GM18507 (cell line): ENCODE results near the gene PDE9A.
"Not testable (repeated sequence)": the region's sequence is repeated elsewhere in the genome, so short reads cannot be mapped to it uniquely, and the experiment has no call there.

Source experiments
- DNase-seq: peaks from one replicate; pipeline ENCODE4 v3.0.0; 2011; ENCODE audit warnings: low read depth; ENCODE audit not compliant: insufficient read length; ENCODE audit errors: extremely low spot score
- FAIRE-seq: peaks from 2 replicates; lab custom pipeline; 2011; peaks lifted over from hg19 to GRCh38; lab: Jason Lieb, UNC

The PDE9A gene

GRCh38 chr21:42799948-42800347 is 146.5 kb downstream of the PDE9A start:
- DNase-seq: no peak
- FAIRE-seq: no peak

GRCh38 chr21:42801616-42802015 is 148.2 kb downstream of the PDE9A start:
- not testable (repeated sequence) for DNase-seq, FAIRE-seq

- DNase-seq: no peak
- FAIRE-seq: no peak
These were observed 153.2 kb downstream of the PDE9A start for GRCh38 chr21:42806509-42807140.

GRCh38 chr21:42807293-42807895 is 154.0 kb downstream of the PDE9A start:
- FAIRE-seq, DNase-seq: not testable (repeated sequence)

- FAIRE-seq (no peak), DNase-seq (no peak)
These were observed 154.7 kb downstream of the PDE9A start for GRCh38 chr21:42807938-42808613.

- no peak for DNase-seq
- FAIRE-seq: no peak
These were observed 155.8 kb downstream of the PDE9A start for GRCh38 chr21:42809171-42809570.

- FAIRE-seq (no peak), DNase-seq (no peak)
These were observed 156.4 kb downstream of the PDE9A start for GRCh38 chr21:42809577-42810475.

- FAIRE-seq (no peak), DNase-seq (no peak)
These were observed 158.5 kb downstream of the PDE9A start for GRCh38 chr21:42811960-42812359.

- not testable (repeated sequence) for DNase-seq
These were observed 159.3 kb downstream of the PDE9A start for GRCh38 chr21:42812528-42813241.

GRCh38 chr21:42815217-42815616 is 161.8 kb downstream of the PDE9A start:
- DNase-seq (no peak), FAIRE-seq (no peak)

More at GRCh38 chr21:42812528-42813241, 159.3 kb downstream of the PDE9A start:
- FAIRE-seq: not testable (repeated sequence)

- DNase-seq: no peak
- FAIRE-seq: peak; percentile 48
These were observed 164.9 kb downstream of the PDE9A start for GRCh38 chr21:42818328-42818749.

GRCh38 chr21:42819861-42820615 is 166.6 kb downstream of the PDE9A start:
- no peak for FAIRE-seq

GRCh38 chr21:42820616-42821465 is 167.4 kb downstream of the PDE9A start:
- no peak for DNase-seq
- no peak for FAIRE-seq

More at GRCh38 chr21:42819861-42820615, 166.6 kb downstream of the PDE9A start:
- no peak for DNase-seq
